Esophagus muscularis mucosa (tissue), 3 donors: ENCODE results near the gene SLIT1.

Experiments
- EP300 ChIP-seq: sonication (generic); formaldehyde crosslinking; IDR thresholded peaks from one replicate; pipeline ENCODE4 v1.6.1; 2017; ENCODE audit warnings: antibody characterized with exemption
- POLR2AphosphoS5 ChIP-seq, 2 donors: sonication (generic); formaldehyde crosslinking; IDR thresholded peaks; one replicate each; pipeline ENCODE4 v1.6.1; 2017; ENCODE audit warnings: antibody characterized with exemption in 2 of 2

- TF ChIP-seq POLR2AphosphoS5 (IDR thresholded peaks at IDR 0.05) (no peak), EP300 (no peak)
These were observed 106.3 kb downstream of the SLIT1 start for GRCh38 chr10:97079448-97079847.
